GM12801 (cell line): ENCODE results near the gene TMEM219.

Experiments
- TF ChIP-seq, protein P1 (sequence below): IDR thresholded peaks from one replicate; pipeline ENCODE4 v1.5.1; 2011; ENCODE audit warnings: control low read depth; ENCODE audit not compliant: insufficient read length; ENCODE audit errors: extremely low read depth

TMEM219 gene

DNA sequence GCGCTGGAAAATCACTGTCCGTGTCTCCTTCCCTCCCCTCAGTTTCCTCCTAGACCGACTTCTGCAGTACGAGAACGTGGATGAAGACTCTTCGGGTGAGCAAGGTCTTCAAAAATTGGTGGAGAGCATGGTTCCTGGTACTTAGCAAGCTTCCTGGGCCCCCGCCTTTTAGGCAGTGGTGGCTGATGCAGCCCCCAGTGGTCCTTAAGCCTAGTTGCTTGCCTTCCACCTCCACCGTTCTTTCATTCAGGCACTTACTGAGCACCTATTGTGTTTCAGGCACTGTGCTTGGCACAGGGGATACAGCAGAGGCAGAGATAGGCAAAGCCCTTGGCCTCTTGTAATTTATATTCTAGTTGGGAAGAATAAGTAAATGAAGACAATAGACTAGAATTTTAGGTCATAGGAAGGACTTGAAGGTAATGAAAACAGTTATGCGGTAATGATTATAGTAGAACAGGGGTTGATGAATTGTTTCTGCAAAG, 34.9 kb downstream of the TMEM219 start:
- TF ChIP-seq, protein P1, sequence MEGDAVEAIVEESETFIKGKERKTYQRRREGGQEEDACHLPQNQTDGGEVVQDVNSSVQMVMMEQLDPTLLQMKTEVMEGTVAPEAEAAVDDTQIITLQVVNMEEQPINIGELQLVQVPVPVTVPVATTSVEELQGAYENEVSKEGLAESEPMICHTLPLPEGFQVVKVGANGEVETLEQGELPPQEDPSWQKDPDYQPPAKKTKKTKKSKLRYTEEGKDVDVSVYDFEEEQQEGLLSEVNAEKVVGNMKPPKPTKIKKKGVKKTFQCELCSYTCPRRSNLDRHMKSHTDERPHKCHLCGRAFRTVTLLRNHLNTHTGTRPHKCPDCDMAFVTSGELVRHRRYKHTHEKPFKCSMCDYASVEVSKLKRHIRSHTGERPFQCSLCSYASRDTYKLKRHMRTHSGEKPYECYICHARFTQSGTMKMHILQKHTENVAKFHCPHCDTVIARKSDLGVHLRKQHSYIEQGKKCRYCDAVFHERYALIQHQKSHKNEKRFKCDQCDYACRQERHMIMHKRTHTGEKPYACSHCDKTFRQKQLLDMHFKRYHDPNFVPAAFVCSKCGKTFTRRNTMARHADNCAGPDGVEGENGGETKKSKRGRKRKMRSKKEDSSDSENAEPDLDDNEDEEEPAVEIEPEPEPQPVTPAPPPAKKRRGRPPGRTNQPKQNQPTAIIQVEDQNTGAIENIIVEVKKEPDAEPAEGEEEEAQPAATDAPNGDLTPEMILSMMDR, result no peak

GRCh38 chr16:29999605-30000004, 37.7 kb downstream of the TMEM219 start:
- TF ChIP-seq, protein P1, result no peak

DNA sequence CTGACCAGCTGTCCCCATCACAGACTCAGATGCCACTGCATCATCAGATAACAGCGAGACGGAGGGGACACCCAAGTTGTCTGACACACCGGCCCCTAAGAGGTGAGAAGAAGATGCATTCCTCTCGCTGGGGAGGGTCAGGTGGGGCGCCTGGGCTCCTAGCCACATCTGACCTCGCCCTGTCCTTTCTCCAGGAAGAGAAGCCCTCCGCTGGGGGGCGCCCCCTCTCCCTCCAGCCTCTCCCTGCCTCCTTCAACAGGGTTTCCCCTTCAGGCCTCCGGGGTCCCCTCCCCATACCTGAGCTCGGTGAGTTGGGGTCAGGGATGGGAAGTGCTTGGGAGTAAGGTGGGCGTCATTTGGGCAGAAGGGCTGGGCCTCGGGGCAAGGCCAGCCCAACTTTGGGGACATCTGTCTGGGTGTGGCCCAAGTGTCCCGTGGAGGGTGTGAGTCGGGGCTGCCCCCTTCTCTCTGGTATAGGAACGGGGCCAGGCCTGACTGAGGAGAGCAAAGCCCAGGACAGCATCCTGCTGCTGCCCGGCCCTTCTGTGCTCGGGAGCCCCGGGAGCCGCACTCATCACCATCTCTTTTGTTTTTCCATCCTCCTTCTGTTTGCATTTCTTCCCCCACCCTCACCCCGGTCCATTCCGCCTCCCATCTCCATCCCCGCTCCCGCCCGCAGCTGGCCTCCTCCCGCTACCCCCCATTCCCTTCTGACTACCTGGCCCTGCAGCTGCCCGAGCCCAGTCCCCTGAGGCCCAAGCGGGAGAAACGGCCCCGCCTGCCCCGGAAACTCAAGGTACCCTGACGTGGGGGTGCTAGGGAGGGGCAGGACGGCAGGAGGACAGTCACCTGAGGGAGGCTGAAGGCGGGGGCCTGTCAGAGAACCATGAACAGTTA, 39.1 kb downstream of the TMEM219 start:
- TF ChIP-seq, protein P1, result no peak

DNA sequence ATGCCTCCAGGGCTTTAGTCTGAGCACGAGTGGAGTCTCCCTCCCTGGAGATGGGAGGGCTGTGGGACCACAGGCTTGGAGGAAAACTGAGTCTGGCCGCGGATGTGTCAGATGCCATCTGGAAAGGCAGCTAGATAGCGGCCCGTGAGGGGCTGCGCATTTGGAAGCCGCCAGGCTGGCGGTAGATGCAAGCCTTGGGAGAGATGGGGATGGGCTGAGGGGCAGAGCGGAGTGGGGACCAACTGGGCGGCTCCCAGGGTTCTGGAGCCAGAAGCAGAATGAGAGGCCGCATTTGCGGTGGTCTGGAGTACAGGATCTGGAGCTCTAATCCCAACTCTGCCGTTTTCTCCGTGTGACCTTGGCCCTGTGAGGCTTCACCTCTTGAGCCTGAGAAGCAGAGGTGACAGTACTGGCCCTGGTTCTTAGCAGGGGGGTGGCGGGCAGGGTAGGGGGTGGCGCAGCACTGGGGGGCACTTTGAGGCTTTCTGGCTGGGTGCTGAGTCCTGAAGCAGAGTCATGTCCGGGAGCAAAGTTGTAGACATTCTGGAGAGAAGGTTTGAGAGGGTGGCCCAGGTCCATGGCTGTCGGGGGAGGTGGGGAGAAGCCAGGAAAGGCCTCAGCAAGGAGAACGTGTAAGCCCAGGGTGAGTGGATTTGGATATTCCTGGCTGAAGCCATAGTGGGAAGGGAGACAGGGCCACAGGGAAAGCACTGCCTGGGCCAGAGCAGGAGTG, 40.9 kb downstream of the TMEM219 start:
- TF ChIP-seq, protein P1, result no peak

DNA sequence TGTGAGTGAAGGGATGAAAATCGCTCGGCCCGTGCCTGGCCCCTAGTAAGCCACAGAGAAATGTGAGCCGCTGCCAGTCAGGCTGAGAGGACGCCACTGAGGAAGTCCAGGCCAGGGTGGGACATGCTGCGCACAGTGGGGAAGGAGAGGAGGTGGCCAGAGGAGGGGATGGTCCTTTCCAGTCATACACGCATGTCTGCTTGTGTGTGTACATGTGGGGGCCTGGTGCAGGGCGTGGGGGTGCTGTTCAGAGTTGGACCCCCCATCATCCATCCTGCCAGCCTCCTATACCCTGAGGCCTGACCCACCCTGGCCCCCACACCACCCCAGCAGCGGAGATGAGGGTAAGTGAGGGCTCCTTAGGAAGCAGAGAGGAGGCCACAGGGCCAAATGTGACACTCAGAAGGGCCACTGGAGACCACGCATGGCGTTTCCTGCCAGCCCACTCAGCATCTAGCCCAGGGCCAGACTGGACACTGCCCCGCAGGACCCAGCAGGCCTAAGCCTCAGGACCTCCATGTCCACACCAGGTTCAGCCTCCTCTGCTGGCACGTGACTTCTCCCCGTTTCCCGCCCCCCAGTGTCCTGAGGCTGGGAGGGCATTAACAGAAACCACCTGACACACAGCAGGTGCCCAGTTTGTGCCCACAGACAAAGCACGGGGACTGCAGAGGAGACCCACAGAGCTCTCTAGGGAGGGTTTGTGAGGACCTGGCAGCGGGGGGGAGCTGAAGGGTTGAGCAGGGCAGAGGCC, 42.0 kb downstream of the TMEM219 start:
- TF ChIP-seq, protein P1, result no peak

DNA sequence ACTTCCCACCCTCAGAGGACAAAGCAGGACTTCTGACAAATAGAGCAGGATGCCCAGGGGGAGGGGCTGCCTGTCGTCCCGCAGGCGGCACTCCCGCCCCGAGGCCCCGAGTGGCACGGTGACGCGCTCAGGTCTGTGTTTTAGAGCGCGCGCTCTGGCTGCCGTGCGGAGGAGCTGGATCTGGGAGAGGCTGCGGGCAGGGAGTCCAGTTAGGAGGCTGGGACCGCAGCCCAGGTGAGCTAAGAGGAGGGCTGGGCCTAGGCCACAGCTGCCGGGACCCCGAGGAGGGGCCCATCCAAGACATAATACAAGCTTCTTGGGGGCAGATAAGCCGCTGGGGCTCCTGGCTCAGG, 42.5 kb downstream of the TMEM219 start:
- TF ChIP-seq, protein P1, result no peak

DNA sequence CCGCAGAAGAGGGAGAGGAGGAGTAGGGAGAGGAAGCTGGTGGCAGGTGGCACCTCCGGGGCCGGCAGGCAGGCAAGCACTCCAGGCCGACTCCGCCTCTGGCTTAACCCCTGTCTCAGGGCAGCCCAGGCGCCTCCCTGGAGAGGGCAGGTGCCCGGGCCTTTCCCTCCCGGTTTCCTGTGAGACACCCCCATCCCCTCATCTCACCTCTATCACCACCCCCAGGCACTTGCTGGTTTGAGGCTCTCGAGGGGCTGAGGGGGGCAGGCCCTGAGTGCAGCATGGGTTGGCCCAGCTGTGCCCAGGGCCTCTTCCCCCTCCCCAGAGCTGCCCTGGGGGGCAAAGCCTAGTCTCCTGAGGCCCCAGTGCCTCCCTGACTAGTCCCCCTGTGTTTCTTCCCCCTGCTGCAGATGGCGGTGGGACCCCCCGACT, 42.9 kb downstream of the TMEM219 start:
- TF ChIP-seq, protein P1, result no peak
